D721Med (cell line): Measurements from ENCODE around the gene NLRP3.
"Not testable (repeated sequence)": the region's sequence is repeated elsewhere in the genome, so short reads cannot be mapped to it uniquely, and the experiment has no call there.

Experiments
- DNase-seq: peaks from one replicate; pipeline ENCODE4 v3.0.0; 2011; ENCODE audit warnings: low spot score; ENCODE audit not compliant: insufficient read length
- FAIRE-seq: peaks from 2 replicates; lab custom pipeline; 2011; peaks lifted over from hg19 to GRCh38; lab: Jason Lieb, UNC
- TF ChIP-seq, protein P1 (sequence below): IDR thresholded peaks from 2 replicates; pipeline ENCODE4 v1.5.1; 2012; ENCODE audit warnings: mild to moderate bottlenecking, control low read depth; ENCODE audit not compliant: insufficient read depth; ENCODE audit errors: missing control alignments

NLRP3 gene

DNA sequence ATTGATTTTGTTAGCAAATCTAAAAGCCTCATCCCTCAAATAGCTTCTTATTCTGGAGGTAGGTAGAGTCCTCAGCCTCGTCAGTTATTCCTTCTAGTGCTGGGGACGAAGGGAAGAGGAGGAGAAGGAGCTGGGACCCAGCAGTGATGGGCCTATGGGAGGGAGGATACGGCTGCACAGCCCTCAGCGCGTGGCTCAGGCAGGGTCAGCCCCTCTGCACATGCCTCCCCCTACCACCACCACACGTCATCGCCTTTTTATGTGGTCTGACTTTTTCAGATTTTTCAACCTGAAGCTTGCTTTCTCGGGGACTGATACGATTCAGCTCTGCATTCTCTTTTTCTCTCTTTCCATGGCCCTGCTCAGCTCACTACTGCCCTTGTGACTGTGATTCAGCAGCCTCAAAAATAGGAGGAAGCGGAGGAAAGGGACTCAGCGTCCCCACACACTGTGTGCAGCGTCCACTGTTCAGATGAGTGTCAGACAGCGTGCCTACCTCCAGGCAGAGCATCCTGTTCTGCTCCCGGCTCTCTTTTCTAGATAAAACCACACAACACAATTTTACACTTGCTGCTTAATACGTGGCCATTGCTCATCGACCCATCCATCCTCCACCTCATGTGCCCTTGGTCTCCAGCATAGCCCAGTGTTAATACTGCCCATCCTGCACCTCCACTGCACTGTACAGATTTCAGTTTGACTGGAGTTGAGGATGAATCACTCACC lies 41.1 kb downstream of the NLRP3 start:
- TF ChIP-seq, protein P1, sequence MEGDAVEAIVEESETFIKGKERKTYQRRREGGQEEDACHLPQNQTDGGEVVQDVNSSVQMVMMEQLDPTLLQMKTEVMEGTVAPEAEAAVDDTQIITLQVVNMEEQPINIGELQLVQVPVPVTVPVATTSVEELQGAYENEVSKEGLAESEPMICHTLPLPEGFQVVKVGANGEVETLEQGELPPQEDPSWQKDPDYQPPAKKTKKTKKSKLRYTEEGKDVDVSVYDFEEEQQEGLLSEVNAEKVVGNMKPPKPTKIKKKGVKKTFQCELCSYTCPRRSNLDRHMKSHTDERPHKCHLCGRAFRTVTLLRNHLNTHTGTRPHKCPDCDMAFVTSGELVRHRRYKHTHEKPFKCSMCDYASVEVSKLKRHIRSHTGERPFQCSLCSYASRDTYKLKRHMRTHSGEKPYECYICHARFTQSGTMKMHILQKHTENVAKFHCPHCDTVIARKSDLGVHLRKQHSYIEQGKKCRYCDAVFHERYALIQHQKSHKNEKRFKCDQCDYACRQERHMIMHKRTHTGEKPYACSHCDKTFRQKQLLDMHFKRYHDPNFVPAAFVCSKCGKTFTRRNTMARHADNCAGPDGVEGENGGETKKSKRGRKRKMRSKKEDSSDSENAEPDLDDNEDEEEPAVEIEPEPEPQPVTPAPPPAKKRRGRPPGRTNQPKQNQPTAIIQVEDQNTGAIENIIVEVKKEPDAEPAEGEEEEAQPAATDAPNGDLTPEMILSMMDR, result no peak
- DNase-seq (no peak), FAIRE-seq (no peak)

GRCh38 chr1:247459507-247459906 lies 43.5 kb downstream of the NLRP3 start:
- TF ChIP-seq, protein P1, result no peak
- DNase-seq (no peak), FAIRE-seq (no peak)

GRCh38 chr1:247465796-247466195 lies 49.8 kb downstream of the NLRP3 start:
- DNase-seq (no peak), FAIRE-seq (no peak)
- TF ChIP-seq, protein P1, result no peak

GRCh38 chr1:247467129-247467528 lies 51.2 kb downstream of the NLRP3 start:
- FAIRE-seq (no peak), DNase-seq (no peak)

GRCh38 chr1:247468481-247469140 lies 52.6 kb downstream of the NLRP3 start:
- TF ChIP-seq, protein P1, result no peak
- FAIRE-seq (no peak), DNase-seq (no peak)

More at GRCh38 chr1:247467129-247467528, 51.2 kb downstream of the NLRP3 start:
- TF ChIP-seq, protein P1, result no peak

DNA sequence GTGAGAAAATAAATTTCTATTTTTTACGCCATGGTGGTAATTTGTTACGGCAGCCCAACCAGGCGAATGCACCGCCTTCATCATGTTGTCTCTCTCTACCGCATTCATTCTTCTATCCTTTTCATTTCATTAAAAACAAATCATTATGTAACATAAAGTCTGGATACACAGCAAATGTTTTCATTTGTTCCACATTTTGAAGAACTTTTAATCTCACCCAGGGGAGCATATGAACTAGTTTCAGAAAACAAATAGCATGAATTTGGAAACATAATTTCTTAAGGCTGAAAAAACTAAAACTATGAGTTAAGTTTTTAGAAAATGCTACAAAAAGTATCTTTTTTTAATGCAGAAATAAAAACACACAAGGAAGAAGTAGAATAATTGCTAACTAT lies 53.2 kb downstream of the NLRP3 start:
- TF ChIP-seq, protein P1, result no peak
- DNase-seq (no peak), FAIRE-seq (no peak)

- not testable (repeated sequence) for FAIRE-seq, DNase-seq
These were observed 55.0 kb downstream of the NLRP3 start for GRCh38 chr1:247470942-247471429.
